ENCODE data around the gene LAMTOR1.
A peak's percentile ranks its signal among the peaks of the same experiment; 100 is the strongest.

LAMTOR1 gene

DNA sequence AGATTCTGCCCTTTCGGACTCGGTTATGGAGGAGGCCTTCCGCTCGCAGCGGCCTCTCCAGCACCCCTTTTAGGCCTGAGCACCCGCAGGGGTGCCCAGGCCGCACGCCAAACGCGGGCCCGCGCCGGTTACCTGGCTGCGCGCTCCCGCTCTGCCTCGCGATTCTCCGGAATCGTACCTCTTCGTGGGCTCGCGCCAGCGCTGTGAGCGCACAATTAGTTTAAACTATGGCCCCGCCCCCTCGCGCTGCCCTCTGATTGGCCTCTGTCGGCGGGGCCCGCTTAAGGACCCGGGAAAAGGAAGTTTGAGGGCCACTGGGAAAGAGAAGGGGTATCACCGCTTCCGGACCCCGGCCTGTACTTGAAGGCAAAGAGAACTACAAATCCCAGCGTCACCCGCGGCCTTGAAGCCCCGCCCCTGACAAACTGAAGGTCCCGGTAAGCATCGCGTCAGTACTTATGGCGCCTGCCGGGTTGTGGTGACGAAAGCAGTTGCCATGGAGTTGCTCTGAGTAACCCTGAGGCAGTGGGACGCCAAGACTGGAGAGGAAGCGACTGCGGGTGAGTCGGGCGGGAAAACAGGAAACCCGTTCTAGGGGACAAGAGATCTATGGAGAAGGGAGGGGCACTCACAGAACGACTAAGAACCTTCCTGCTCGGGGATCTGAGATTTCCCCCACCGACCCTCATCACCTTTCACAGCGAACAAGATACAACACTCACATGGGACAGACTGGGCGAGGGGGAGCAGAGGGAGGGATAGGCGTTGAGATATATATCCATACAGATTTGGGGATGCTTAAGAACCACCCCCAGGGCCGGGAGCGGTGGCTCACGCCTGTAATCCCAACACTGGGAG is 22.5 kb downstream of the LAMTOR1 start, which contains the start of the genes LRRC51 and NUMA1:
LRRC51 (plus strand) TSS at position 525 of the 858 bp plus-strand sequence. CDS start 8,234 bp downstream, outside the sequence.
NUMA1 (minus strand) TSS at position 217 of the 858 bp plus-strand sequence. CDS start 44,599 bp downstream, outside the sequence.
- FAIRE-seq: peak; percentile 82

GRCh38 chr11:72079819-72080325 is 23.2 kb downstream of the LAMTOR1 start:
- no peak for FAIRE-seq

DNA sequence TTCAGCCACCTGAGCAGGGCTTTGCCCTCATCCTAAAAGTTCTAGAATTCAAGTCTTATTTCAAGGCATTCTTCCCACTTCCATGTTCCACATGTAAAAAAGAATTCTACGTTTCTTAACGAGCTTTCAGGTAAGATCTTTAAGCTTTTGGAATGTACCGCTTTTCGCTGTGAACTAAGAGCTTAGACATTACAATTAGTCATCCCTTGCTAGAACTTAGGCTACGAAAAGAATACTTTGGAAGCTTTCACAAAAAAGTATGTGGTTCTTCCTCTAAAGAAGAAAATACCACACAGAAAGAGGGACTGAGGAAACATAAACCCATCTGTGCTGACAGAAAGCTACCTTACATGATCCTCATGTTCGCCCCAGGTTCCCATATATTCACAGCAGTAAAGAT is 24.6 kb downstream of the LAMTOR1 start:
- no peak for FAIRE-seq

- FAIRE-seq: no peak
Measured at GRCh38 chr11:72075756-72076155, 27.3 kb downstream of the LAMTOR1 start.

DNA sequence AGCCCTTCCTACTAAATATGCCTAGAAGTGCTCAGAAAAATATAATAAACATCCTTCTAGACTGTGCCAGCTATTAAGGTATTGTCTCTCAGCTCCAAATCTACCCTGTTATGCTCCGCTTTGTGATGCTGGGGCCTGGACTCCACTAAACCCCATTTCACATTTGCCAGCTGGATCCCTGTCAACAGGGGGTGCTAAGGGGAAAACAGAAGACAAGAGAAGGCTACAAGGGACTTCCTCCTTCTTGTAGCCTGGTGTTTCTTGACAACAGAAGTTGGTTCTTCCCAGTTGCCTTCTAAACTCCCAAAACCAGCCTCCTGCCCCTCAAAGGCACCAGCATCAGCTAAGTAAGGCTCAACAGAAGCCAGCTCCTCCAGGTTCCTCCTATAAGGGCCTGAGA is 28.0 kb downstream of the LAMTOR1 start:
- FAIRE-seq: no peak

- no peak for FAIRE-seq
Measured at GRCh38 chr11:72072348-72072747, 30.7 kb downstream of the LAMTOR1 start.

GRCh38 chr11:72070491-72070890 is 32.6 kb downstream of the LAMTOR1 start:
- no peak for FAIRE-seq

GRCh38 chr11:72069787-72070251 is 33.3 kb downstream of the LAMTOR1 start:
- no peak for FAIRE-seq

GRCh38 chr11:72069200-72069599 is 33.9 kb downstream of the LAMTOR1 start:
- no peak for FAIRE-seq

DNA sequence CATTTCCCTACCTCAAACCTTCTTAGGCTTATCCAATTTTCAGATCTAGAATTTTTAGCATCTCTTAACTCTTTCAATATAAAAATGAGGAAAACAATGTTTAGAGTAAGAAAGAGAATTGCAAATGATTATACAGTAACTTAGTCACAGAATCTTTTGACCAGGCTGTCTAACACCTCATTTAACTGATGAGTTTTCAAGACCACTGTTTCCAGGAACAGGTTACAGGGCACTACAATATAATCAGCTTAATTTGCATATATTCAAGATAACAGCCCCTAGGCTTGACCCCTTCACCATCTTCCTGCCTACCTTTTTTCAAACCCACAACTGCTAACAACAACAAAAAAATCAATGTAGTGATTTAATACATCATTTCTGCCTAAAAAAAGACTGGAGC is 35.4 kb downstream of the LAMTOR1 start:
- no peak for FAIRE-seq

- no peak for FAIRE-seq
Measured at GRCh38 chr11:72067266-72067665, 35.8 kb downstream of the LAMTOR1 start.

- FAIRE-seq: no peak
Measured at GRCh38 chr11:72066855-72067254, 36.2 kb downstream of the LAMTOR1 start.

GRCh38 chr11:72061739-72062396 is 41.2 kb downstream of the LAMTOR1 start:
- FAIRE-seq: no peak

DNA sequence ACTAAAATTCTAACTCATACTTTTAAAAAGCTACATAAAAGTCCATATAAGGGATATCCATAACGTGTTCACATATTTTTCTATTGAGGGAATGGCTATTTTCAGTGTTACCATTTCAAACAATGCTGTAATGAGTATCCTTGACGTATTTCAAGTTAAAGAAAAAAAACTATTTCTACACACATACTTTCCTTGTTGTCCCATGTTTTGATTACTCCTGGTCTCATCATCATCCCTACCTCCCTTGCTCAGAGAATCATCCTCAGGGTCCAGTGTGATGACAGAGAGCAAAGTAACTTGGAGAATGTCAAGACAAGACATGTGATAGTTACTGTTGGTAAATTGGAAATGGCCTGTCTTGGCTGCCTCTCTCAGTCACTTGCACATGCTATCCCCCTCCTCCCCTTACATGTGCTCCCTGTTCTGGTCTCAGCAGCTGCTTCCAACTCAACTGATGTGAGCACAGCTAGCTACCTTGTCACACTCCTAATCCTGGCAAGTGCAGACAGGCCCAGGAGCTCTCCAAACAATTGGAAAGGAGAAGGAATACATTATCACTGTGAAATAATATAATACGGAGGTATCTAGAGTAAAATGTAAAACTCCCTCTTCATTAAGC is 44.6 kb downstream of the LAMTOR1 start:
- no peak for FAIRE-seq

GRCh38 chr11:72048766-72049460 is 54.2 kb downstream of the LAMTOR1 start:
- FAIRE-seq: no peak

Measured in islet of Langerhans (tissue), 1 donor.